ENCODE data around the gene CYB5A.

- TF ChIP-seq CTCF (IDR thresholded peaks at IDR 0.05) (no peak), POLR2A (IDR thresholded peaks at IDR 0.05) (no peak)
Measured at GRCh38 chr18:74316257-74317170, 24.8 kb upstream of the CYB5A start.

Data from thyroid gland (tissue), 4 donors.